MV-4-11 (cell line): Measurements from ENCODE around the gene ZNF652.
"Not testable (repeated sequence)": the region's sequence is repeated elsewhere in the genome, so short reads cannot be mapped to it uniquely, and the experiment has no call there.

ENCODE experiments used
- DNase-seq: peaks from one replicate; lab custom pipeline; 2025; lab: John Stamatoyannopoulos, UW

ZNF652 gene

GRCh38 chr17:49315551-49316257 is 46.3 kb downstream of the ZNF652 start:
- peak; percentile 79 for DNase-seq

GRCh38 chr17:49312722-49313121 is 49.3 kb downstream of the ZNF652 start:
- no peak for DNase-seq

- no peak for DNase-seq
Measured at GRCh38 chr17:49299996-49300395, 62.1 kb downstream of the ZNF652 start.

GRCh38 chr17:49298371-49298976 is 63.6 kb downstream of the ZNF652 start:
- DNase-seq, result no peak

GRCh38 chr17:49297141-49297540 is 64.9 kb downstream of the ZNF652 start:
- no peak for DNase-seq

- DNase-seq, result no peak
Measured at GRCh38 chr17:49294122-49294521, 67.9 kb downstream of the ZNF652 start.

GRCh38 chr17:49292901-49293300 is 69.1 kb downstream of the ZNF652 start:
- DNase-seq, result no peak

GRCh38 chr17:49291929-49292328 is 70.1 kb downstream of the ZNF652 start:
- DNase-seq, result no peak

GRCh38 chr17:49290690-49291359 is 71.2 kb downstream of the ZNF652 start:
- DNase-seq, result no peak

GRCh38 chr17:49288388-49288787 is 73.7 kb downstream of the ZNF652 start:
- no peak for DNase-seq

- DNase-seq, result no peak
Measured at GRCh38 chr17:49287481-49287880, 74.6 kb downstream of the ZNF652 start.

- not testable (repeated sequence) for DNase-seq
Measured at GRCh38 chr17:49286261-49286973, 75.6 kb downstream of the ZNF652 start.

- DNase-seq, result no peak
Measured at GRCh38 chr17:49285716-49286115, 76.3 kb downstream of the ZNF652 start.

GRCh38 chr17:49280918-49281317 is 81.1 kb downstream of the ZNF652 start:
- no peak for DNase-seq

- DNase-seq, result no peak
Measured at GRCh38 chr17:49280061-49280460, 82.0 kb downstream of the ZNF652 start.

GRCh38 chr17:49279263-49280015 is 82.6 kb downstream of the ZNF652 start:
- DNase-seq, result not testable (repeated sequence)

- DNase-seq, result no peak
Measured at GRCh38 chr17:49278076-49278475, 84.0 kb downstream of the ZNF652 start.

- peak; percentile 80 for DNase-seq
Measured at GRCh38 chr17:49277638-49278037, 84.4 kb downstream of the ZNF652 start.

GRCh38 chr17:49275981-49276380 is 86.1 kb downstream of the ZNF652 start:
- DNase-seq, result not testable (repeated sequence)

- DNase-seq, result no peak
Measured at GRCh38 chr17:49269356-49269755, 92.7 kb downstream of the ZNF652 start.

GRCh38 chr17:49267912-49268311 is 94.1 kb downstream of the ZNF652 start:
- no peak for DNase-seq

GRCh38 chr17:49266233-49266632 is 95.8 kb downstream of the ZNF652 start:
- DNase-seq, result no peak
